LNCaP clone FGC (cell line): ENCODE measurements around the gene MACF1.
A peak's percentile ranks its signal among the peaks of the same experiment; 100 is the strongest.
"Not testable (repeated sequence)": the region's sequence is repeated elsewhere in the genome, so short reads cannot be mapped to it uniquely, and the experiment has no call there.

ENCODE experiments used
- DNase-seq: peaks from one replicate; pipeline ENCODE4 v3.0.0-alpha.2; 2011; ENCODE audit warnings: low read depth
- H3K4me3 ChIP-seq: 2 replicates; pipeline ENCODE4 v1.5.1; 2011; ENCODE audit warnings: mild to moderate bottlenecking, low read depth, low read length, control low read depth
- CTCF ChIP-seq: IDR thresholded peaks from 2 replicates; pipeline ENCODE4 v1.5.1; 2012; ENCODE audit warnings: mild to moderate bottlenecking; ENCODE audit not compliant: control insufficient read depth, insufficient read depth; ENCODE audit errors: extremely low read depth

Gene MACF1

DNA sequence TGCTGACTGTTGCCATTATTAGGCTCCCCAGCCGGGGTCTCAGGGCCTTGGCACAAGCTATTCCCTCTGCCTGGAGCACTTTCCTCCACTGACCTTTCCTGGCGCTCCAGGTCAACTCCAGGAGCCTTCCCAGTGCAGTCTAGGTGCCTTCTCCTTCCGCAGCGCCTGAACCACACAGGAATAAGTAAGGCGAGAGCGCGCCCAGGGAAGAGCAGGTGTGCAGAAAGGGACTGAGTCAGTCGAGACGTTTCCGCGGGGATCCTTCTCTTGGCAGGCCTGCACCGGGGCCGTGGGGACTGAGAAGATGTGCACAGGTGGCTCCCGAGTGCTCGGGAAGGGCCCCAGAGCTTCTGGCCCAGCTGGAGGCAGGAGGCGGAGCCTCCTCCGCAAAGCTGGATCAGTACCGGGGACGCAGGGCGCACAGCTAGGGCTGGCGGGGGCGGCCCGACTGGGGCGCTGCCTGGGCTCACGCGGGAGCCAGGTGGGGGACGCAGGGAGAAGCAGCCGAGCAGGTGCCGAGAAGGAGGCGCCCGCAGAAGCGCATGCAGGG, 286.2 kb downstream of the MACF1 start:
- TF ChIP-seq CTCF, result no peak
- peak overlapping the region; percentile 14; the same call in 1 of the 2 replicates for H3K4me3 ChIP-seq
- DNase-seq, result no peak

- DNase-seq, result no peak
- H3K4me3 ChIP-seq, result peak within 1 kb of the TSS; percentile 41
- TF ChIP-seq CTCF, result no peak
These were observed 286.8 kb downstream of the MACF1 start, which contains the start of gene BMP8A for GRCh38 chr1:39491146-39491921. Gene BMP8A, plus strand, starts transcription at chr1:39491636. Its CDS starts 356 bp downstream, at chr1:39491992.

DNA sequence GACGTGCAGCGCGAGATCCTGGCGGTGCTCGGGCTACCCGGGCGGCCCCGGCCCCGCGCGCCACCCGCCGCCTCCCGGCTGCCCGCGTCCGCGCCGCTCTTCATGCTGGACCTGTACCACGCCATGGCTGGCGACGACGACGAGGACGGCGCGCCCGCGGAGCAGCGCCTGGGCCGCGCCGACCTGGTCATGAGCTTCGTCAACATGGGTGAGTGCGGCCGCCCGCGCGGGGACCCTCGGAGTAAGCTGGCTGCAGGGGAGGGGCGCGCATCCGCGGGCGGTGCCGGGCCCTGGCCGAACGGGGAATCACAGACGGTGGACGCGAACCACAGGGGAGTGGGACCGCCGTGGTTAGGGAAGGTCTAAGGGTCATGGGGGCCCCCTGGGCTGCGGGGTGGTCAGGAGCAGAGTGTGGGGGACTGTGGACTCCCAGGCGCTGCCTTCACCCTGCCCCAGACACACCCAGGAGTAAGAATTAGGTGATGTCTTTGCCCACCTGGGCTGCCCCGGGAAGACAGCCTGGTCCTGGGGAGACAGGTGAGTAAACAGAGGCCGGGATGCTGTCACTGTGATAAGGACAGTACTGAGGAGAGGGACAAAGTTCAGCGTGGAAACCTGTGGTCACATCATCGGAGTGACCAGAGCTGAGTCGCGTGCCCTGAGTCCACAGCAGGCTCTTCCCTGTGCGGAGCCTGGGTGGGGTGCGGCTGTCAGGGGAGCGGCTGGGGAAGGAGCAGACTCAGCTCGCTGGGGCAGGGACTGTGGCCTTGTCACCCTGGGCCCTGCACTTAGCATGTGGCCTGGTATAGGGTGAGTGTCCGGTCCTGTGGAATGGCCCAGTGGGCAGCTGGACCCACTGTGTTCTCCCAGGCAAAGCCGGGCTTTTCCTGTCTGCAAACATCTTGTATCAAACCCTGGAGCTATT, 287.9 kb downstream of the MACF1 start:
- not testable (repeated sequence) for DNase-seq, H3K4me3 ChIP-seq

DNA sequence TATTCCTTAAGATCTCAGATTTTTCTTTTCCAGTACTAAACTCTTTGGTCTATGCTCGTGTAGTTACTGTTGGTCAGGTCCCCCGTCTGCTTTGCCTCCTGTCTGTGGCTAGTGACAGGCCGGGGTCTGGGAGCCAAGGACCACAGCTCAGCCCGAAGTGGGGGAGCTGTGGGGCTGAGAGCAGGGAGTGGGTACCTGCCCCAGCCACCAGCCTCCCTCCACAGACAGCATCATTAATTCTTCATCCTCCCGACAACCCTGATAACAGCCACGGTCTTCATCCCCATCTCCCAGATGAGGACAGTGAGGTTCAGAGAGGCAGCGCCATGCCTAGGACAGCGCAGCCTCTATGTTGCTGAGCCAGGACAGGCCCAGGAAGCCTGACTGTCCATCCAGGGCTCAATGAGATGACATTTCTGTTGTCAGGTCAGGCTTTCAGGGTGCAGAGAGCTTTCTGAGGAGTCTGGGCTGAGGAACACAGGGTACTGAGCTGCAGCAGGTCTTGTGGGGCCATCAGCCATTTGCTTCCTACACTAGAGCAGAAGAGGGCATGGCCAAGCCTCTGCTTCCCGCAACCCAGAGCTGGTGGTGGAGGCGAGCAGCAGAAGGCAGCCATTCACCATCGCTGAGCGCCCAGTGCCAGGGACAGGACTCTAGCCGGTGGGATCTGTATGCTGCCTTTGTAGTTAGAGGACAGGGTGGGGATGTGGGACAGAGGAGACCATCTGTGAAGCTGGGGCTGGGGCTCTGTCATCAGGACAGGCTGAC, 288.7 kb downstream of the MACF1 start:
- not testable (repeated sequence) for DNase-seq, H3K4me3 ChIP-seq

DNA sequence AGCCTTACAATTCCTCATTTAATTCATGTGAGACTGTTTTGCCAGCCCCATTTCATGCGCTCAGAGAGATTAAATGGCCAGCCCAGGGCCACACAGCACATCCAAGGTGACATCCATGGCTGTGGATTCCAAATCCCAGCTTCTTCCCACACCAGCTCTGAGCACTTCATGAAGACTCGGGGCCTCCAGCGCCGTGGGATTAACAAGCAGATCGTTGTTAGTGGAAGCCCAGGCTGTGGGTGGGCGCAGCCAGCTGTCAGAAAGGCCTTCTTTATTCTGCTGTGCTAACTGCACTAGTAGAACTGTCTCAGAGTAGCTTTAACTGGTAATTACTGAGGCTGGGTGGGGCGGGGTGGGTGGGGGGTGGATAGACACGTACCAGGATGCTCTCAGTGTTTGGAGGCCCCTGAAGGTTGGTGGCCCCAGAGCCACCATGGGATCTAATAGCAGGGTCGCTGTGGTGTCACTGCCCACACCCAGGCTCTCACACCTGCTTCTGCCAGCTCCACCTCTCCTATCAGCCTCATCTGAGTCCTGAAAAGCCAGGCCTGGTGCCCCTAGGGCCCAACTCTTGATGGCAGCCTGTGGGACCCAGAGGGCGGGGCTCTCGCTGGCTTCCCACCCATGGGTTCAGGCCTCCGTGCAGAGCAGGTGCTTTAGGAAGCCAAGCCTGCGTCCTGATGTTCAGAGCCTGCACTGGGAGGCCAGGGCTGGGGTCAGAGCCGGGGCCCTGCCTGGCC, 290.3 kb downstream of the MACF1 start:
- no peak for TF ChIP-seq CTCF
- no peak overlapping the region for H3K4me3 ChIP-seq
- no peak for DNase-seq

GRCh38 chr1:39496520-39496919, 292.0 kb downstream of the MACF1 start:
- not testable (repeated sequence) for DNase-seq, H3K4me3 ChIP-seq

DNA sequence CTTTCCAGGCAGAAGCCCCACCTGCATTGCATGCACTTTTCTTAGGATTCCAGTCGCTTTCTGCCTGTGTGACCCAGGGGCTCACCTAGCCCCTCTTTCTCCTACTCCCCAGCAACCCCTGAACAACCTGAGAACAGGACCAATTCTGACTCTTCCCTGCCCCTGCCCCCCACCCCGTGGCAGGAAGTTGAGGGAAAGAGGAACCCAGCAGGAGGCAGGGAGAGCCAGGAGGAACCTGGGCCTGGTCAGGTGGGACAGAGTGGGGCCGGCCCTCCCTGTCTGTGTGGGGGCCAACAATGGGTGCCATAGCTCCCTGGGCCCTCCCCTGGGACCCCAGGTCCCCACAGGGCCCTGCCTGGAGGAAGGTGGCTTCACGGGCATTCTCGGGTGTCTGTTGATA, 293.1 kb downstream of the MACF1 start:
- TF ChIP-seq CTCF, result no peak
- no peak for DNase-seq
- no peak overlapping the region for H3K4me3 ChIP-seq

- H3K4me3 ChIP-seq, DNase-seq: not testable (repeated sequence)
These were observed 293.7 kb downstream of the MACF1 start for GRCh38 chr1:39498096-39498710.

GRCh38 chr1:39498821-39499220, 294.3 kb downstream of the MACF1 start:
- not testable (repeated sequence) for H3K4me3 ChIP-seq, DNase-seq
